NCI-H2029 treated with DMSO at 0.1 percent for 48 hours (cell line): ENCODE data around the gene BRMS1.
A peak's percentile ranks its signal among the peaks of the same experiment; 100 is the strongest.
"Not testable (repeated sequence)": the region's sequence is repeated elsewhere in the genome, so short reads cannot be mapped to it uniquely, and the experiment has no call there.

ENCODE experiments used
- DNase-seq: peaks from one replicate; lab custom pipeline; 2025; lab: John Stamatoyannopoulos, UW

The BRMS1 gene

DNA sequence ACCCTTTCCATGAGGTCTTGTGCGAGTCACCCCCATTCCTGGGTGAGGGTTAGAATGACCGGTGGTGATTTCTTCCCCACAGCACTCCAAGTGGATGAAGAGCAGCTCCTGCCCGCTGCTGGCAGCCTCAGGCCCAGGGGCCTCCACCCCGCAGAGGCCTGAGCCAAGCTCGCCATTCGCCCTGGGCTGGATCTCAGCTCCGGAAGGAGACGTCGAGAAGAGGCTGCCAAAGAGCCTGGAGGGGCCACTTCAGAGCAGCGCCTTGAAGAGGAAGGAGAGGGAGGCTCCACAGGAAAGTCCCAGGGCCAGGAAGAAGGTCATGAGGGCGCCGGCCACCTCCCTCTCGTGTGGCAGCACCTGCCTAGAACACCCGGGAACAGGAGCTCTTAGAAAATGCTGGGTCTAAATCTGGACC, 18.3 kb upstream of the BRMS1 start:
- no peak for DNase-seq

DNA sequence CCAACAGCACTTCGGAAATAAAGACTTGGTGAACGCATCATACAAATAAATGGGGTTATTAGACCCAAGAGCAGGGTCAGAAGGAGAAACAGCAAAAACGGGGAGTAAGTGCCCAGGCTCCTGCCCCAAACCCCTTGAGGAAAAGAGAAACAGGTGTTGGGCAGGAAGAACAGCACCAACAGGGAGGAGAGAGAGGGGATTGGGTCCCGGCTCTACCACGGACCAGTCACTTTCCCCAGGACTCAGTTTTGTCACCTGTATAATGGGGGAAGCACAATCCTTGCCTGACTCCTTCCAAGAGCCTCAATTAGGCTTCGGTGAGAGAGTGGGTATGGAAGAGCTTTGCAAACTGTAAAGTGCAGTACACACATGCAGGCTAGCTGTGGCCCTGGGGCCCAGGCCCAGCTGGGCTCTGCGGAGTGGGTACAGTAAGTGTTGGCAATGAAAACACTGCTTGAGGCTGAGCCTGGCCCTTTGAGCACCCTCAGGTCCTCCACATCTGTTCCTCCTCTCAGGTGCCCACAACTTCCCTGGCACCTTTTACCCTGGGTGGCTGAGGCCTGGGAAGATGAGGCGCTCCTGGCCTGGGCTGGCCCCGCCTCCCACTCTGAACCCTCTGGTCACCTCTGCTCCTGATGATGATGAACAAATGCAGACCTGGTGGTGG, 17.7 kb upstream of the BRMS1 start:
- no peak for DNase-seq

DNA sequence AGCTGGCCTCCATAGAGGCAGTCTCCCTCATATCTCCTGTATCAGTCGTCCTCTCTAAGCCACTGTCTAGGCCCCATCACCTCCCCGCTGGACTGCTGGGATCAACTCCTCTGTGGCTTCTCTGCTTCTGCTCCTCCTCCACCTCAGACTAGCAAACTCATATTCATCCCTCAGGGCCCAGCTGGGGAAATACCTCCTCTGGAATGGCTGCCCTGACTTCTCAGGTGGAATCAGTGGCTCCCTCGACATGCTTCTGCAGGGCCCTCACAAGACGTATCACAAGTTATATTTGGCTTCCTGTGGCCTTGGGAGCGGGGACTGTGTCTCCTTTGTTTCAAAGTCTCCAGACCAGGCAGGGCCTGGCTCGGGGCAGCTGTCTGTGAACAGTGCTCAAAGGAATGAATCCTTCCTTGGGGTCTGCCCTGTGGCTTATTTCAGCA, 16.6 kb upstream of the BRMS1 start:
- DNase-seq = no peak

- DNase-seq = no peak
Observed at GRCh38 chr11:66360406-66361073, 15.6 kb upstream of the BRMS1 start.

- DNase-seq = no peak
Observed at GRCh38 chr11:66359662-66360087, 14.8 kb upstream of the BRMS1 start.

DNA sequence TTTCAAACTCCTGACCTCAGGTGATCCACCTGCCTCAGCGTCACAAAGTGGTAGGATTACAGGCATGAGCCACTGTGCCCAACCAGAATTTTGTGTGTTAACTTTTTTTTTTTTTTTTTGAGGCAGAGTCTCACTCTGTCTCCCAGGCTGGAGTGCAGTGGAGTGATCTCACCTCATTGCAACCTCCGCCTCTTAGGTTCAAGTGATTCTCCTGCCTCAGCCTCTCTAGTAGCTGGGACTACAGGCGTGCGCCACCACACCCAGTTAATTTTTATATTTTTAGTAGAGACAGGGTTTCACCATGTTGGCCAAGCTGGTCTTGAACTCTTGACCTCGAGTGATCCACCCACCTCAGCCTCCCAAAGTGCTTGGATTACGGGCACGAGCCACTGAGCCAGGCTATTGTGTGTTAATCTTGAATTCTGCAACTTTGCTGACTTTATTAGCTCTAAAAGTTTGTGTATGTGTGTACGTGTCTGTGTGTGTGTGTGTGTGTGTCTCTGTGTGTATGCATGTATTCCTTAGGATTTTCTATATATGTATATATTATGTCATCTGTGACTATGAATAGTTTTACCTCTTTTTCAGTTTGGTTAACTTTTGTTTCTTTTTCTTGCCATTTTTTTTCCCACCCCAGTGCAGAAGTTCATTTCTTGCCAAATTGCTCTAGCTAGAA, 5.8 kb upstream of the BRMS1 start:
- not testable (repeated sequence) for DNase-seq

DNA sequence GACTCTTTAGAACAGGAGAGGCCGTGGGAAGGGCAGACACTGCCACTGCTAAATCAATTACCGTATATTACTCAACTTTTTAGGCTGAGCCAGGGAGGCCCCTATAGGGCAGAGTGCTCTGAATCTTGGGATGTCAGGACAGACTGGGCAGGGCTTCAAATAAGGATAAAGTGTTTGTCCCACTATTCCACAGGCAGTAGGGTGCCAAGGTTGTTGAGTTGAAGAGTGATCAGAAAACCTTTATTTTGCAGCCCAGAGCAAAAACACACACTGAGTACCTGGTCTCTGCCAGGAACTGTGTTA, 4.1 kb upstream of the BRMS1 start:
- DNase-seq = no peak

- peak; percentile 75 for DNase-seq
Observed at GRCh38 chr11:66347425-66348276, 2.7 kb upstream of the BRMS1 start, which contains the start of gene B4GAT1. Gene B4GAT1 (minus strand): TSS chr11:66347629. CDS start chr11:66347545, 84 bp downstream.

- no peak for DNase-seq
Observed at GRCh38 chr11:66346476-66347424, 1.8 kb upstream of the BRMS1 start.

- no peak for DNase-seq
Observed at GRCh38 chr11:66345316-66345649, 379 bp upstream of the BRMS1 start.

GRCh38 chr11:66343176-66343575, 1.7 kb downstream of the BRMS1 start:
- DNase-seq = no peak

DNA sequence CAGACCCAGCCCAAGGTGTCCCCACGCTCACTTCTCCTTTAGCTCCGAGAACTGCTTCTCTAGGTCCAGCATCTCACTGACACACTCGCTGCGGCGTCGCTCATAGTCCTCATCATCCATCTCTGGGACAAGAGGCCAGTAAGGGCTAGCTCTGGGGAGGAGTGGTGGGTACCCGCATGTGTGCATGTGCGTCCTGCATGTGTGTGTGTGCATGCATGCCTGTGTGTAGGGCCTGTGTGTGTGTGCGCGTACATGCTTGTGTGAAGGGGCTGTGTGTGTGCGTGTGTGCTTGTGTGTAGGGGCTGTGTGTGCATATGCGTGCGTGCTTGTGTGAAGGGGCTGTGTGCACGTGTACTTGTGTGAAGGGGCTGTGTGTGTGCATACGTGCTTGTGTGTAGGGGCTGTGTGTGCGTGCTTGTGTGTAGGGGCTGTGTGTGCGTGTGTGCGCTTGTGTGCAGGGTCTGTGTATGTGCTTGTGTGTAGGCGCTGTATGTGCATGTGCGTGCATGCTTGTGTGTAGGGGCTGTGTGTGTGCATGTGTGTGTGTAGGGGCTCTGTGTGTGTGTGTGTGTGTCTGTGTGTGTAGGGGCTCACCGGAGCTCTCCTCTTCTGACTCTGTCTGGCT, 3.3 kb downstream of the BRMS1 start:
- no peak for DNase-seq

DNA sequence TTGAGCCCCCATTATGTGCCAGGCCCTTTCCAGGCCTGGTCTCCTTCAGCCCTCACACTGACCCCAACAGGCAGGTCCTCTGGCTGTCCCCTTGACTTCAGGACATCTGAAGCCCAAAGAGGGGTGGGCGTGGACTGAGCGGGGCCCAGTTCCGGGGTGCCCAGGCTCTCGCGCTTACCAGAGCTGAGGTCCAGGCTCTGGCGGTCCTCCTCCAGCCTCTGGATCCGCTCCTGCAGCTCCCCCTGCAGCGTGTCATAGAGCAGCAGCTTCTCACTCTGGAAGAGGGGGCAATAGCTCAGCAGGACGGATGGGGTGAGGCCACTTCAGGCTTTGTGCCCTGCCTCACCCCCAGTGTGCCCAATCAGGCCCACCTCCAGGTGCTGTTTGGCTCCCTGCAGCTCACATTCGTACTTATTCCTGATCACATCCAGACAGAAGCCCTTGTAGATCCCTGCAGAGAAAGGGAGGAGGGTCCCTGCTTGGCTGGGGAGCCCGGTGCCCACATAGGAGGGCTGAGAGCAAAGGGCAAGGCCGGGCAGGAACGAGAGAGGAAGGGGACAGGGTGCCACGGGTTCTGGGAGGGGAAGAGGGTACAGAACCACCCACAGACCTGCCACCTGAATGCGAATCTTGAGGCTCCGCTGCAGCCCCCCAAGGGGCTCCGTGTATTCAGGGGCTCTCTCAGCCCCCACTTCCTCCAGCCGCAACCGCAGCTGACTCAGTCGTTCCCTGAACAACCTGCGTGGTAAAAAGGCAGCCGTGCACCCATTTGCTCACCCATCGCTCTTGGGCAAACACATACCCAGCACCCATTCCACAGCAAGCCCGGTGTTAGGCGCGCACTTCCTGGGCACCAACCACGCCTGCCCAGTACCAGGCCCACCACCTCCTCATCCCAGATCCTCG, 4.1 kb downstream of the BRMS1 start:
- no peak for DNase-seq

- no peak for DNase-seq
Observed at GRCh38 chr11:66339686-66340483, 5.0 kb downstream of the BRMS1 start.

GRCh38 chr11:66339162-66339675, 5.7 kb downstream of the BRMS1 start:
- no peak for DNase-seq

GRCh38 chr11:66338276-66339161, 6.4 kb downstream of the BRMS1 start:
- no peak for DNase-seq

DNA sequence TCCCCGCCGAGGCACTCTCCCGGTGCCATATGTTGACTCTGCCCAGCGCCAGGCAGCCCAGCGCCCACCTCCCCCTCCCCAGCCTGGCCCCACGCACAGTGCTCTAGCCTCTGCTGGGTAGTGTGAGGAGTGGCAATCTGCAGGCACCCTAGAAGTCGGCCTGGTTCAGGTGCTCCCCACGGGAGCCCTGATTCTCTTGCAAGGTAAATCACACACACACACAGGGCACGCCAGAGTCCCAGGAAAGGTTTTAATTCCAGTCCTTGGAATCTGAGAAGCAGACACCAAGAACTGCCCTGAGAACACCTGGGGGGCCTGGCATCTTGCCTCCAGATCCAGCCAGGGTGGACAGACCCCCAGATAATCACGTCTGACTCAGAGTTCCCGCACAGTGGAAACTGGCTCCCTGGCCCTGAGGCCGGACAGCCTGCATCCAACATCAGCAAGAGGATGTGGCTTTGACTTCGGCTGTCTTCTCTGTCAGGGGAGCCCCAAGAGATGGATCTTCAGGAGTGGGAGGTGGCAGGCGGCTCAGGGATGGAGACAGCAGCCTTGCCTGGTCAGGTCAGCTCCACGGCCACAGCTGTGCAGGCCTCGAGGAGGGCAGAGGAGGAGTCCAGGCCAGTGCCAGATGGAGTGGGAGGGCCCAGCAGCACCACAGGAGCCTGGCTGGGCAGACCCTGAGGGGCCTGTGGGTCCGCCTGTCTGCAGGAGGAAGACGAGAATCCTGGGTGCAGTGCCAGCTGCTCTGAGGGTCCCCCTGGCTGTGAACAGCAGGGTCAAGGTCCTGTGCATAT, 7.6 kb downstream of the BRMS1 start:
- DNase-seq = no peak
